ENCODE data around the gene NUP42.

DNA sequence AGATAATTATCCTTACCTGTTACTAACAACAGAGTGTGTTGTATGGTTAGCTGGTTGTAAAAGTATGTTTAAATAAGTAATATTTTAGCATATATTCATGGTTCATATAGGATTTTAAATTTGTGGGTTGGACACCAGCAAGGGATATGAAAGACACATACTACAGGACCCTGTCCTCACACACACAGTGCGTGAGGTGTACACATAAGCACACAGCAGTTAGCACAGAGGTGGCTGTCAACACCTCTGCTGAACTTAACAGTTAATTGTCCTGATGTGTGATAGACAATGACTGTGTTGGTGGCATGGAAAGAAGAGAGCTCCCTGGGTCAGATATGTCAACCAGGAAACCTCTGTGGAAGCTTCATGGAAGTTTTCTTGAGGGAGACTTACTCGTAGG lies 23.3 kb upstream of the NUP42 start:
- no peak for TF ChIP-seq SUZ12 (IDR thresholded peaks at IDR 0.05; ENCODE audit: extremely low read depth, insufficient read depth, insufficient read length)
- no peak for TF ChIP-seq ZNF274 (IDR thresholded peaks at IDR 0.05; ENCODE audit: low read depth, low read length)
- TF ChIP-seq YY1 (IDR thresholded peaks at IDR 0.05; ENCODE audit: insufficient read depth, insufficient read length): no peak

Measured in NT2/D1 (cell line).